NCI-H460 (cell line): ENCODE data around the gene FTCD. TPM values are rescaled to one million over a fixed set of nuclear protein-coding genes. Genes with fewer than 3 reads are reported as not detected.
"Not testable (repeated sequence)": the region's sequence is repeated elsewhere in the genome, so short reads cannot be mapped to it uniquely, and the experiment has no call there.

Experiments
- DNase-seq: peaks from one replicate; pipeline ENCODE4 v3.0.0-alpha.2; 2016; ENCODE audit warnings: low read depth; ENCODE audit errors: extremely low read depth
- total RNA-seq: library from RNA; depleted of rRNA; stranded (reverse); fragments of >200 nt; shearing (Covaris generic); gene quantifications from 2 replicates; pipeline ENCODE4 v1.2.3, GENCODE V29; 2014

Gene FTCD
- total RNA-seq, 1 experiment from 2014 or later: 0.22 TPM

DNA sequence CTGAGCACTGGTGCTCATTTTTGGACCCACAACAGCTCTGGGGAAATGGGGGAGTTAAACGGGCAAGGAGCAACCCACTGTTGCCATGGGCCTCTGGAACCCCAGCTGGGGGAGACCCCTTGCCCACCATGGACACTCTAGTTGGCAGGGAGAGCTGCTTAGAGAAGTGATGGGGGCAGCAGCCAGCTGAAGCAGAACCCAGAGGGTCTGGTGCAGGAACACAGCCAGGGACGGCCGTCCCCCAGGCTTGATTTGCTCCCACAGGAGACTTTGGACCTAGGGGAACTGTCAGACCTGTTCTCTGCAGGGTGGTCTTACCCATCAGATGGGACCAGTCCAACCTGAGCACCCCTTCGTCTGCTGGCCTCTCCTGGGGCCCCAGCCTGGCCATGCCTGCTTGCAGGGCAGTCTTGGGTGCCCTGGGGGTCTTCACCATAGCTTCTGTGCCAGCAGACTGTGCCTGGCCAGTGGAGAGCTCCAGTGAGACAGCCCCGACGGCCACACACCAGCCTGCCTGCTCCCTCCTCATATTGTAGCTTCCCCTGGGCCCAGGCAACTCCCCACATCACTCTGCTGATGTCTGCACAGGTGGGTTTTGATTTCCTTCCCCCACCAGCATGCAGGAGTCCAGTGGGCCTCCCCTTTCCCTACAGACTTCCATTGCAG, 17.6 kb upstream of the FTCD start:
- no peak for DNase-seq

DNA sequence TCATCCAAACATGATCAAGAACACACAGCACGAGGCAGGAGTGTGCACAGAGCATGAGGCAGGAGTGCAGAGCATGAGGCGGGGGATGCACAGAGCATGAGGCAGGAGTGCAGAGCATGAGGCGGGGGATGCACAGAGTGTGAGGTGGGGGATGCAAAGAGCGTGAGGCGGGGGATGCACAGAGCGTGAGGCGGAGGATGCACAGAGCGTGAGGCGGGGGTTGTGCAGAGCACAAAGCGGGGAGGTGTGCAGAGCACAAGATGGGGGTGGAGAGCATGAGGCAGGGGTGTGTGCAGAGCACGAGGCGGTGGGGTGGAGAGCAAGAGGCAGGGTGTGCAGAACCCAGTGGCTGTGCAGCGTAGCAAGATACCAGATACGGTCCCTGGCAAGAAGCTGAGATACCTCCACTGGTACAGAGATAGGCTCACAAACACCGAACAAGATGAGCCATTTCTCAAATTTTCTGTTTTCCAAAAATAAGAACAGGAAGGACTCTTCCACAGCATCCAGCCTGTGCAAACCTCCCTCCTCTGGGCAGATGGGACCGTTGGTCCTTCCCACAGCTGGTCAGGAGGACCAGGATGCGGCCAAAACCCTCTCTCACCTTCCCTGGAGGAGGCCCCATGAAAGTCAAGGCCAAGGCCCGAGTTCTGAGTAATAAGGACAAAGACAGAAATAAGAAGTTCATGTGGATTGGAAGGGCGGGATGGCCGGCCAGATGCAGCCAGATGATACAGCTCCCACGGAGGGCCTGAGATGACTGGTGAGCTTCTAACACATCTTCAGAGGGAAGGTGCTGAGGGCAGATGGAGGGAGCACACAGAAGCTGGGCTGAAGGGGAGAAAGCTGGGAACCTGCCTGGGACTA, 16.9 kb upstream of the FTCD start:
- no peak for DNase-seq

DNA sequence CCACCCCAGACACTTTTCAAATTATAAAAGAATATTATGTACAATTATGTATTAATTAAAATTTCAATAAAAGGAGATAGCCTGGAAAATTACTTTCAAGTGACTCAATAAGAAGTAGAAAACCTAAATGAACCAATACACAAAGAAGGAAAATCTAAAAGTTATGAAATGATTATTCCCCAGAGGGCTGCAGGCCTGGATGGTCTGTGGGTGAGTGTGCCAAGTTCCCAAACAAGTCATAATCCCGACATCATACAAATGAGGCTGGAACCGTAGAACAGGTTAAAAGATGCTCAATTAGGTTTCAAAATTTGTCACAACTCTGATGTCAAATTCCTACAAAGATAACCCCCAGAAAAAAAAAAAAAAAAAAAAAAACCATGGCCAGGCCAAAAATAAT, 16.2 kb upstream of the FTCD start:
- no peak for DNase-seq

DNA sequence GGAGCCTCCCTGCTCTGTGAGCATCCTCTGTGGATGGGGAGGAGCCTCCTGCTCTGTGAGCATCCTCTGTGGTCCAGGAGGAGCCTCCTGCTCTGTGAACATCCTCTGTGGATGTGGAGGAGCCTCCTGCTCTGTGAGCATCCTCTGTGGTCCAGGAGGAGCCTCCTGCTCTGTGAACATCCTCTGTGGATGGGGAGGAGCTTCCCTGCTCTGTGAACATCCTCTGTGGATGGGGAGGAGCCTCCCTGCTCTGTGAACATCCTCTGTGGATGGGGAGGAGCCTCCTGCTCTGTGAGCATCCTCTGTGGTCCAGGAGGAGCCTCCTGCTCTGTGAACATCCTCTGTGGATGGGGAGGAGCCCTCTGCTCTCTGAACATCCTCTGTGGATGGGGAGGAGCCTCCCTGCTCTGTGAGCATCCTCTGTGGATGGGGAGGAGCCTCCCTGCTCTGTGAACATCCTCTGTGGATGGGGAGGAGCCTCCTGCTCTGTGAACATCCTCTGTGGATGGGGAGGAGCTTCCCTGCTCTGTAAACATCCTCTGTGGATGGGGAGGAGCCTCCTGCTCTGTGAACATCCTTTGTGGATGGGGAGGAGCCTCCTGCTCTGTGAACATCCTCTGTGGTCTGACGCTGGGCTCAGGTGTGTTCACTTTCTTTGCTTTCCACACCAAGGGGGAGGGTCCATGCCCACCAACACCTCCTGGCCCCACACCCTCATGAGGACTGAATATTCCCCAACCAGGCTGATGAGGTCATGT, 15.2 kb upstream of the FTCD start:
- DNase-seq: not testable (repeated sequence)

DNA sequence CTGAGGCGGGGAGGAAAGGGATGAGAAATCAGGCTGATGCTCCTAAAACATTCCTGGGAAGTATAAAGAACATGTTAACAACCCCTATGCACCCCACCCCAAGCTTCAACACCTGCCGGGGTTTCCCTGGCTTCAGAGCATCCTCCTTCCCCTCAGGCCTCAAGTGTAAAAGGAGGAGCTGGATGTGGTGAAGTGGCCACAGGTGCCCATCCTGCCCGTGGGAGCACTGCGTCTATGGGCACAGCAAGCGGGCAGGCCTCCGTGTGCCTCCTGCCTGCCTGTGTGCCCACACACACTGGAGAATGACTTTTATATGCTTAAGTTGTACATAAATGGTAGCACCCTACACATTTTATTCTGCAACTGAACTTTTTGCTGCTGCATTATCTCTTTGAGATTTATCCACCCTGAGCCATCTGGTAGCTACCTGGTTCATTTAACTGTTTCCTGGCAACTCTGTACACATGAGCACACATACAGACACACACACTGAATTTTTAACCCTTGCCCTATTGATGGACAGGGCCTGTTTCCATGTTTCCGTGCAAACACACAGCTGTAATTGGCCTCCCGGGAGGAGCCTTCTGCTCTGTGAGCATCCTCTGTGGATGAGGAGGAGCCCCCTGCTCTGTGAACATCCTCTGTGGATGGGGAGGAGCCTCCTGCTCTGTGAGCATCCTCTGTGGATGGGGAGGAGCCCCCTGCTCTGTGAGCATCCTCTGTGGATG, 13.4 kb upstream of the FTCD start:
- DNase-seq: no peak

DNA sequence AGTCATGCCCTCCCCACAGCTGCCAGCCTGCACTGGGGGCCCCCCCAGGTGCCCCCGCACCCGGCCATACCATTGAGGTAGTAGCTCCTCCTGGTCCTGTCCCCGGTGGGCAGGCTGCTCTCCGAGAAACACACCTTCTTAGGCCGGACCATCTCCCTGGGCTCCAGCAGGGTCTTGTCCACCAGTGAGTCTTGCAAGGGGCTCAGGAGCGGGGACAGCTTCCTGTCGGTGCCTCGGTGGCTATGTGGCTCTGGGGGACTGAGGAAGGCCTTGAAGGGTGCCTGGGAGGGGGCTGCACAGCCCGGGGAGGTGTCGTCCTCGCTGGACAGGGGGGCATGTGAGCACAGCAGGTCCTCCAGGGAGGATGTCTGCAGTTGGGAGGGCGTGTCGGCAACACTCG, 12.9 kb upstream of the FTCD start:
- DNase-seq: no peak

DNA sequence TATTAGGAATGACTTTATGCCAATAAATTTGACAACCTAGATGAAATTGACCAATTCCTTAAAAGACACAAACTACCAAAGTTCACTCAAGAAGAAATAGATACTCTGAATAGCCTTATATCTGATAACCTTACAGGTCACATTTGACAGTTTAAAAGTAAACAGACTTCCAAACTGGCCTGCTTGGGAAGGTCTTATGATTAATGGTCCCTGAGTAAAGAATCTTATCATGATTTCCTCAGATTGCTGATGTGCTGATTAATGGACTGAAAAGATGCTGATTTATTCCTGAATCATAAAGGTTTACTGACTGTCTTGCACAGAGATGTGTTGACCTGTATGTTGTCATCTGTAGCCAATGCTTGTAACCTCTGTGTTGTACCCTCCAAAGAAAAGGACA, 9.7 kb upstream of the FTCD start:
- DNase-seq: no peak

DNA sequence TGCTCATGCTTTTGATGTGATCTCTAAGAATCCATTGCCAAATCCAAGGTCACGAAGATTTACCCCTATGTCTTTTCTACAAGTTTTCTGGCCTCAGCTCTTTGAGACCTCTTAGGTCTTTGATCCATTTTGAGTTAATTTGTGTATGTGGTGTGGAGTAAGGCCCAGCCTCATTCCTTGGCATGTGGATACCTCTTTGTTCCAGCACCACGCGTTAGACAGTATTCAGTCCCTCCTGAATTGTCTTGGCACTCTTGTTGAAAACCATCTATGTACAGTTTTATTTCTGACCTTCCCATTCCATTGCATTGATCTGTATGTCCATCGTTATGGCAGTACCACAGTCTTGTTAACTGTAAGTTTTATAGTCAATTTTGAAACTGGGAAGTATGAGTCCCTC, 8.0 kb upstream of the FTCD start:
- DNase-seq: no peak

DNA sequence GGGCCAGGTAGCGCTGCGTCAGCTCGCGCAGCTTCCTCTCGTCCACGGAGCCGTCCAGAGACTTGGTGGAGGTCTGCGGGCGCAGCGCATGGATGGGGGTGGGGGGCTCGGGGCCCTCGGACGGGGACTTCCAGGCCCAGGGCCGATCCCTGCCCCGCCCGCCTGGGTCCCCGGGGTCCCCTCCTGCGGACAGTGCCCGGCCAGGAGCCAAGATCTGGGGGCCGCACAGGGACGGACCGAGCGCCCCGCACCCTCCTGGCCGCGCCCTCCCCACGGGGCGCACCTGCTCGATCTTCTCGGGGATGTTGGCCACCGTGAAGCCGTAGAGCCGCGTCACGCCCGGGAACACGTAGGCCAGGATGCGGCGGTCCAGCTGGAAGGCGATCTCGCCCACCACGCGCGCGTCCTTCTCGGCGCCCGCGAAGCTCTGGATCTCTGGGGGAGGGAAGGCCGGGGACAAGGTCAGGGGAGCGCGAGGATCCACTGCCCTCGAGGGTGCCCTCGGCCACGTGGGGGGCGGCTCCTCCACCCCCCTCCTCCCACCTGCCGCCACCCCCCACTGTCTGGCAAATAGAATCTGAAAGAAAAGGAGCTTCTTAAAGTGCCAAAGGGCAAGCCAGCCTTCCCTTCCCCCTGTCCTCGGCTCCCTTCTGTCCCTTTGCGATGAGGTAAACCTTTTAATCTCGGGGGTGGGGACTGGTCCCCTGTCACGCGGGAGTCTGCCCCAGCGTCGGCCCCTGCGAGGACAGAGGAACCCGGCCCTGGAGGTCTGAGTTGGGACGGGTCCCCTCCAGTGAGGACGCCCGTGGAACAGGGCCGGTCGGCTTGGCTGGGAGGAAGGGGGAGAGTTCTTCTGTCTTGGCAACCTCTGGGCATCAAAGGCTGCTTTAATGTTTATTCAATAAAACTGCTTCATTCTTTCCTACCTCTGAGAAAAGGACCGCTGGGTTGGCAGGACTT, 6.5 kb upstream of the FTCD start:
- no peak for DNase-seq

DNA sequence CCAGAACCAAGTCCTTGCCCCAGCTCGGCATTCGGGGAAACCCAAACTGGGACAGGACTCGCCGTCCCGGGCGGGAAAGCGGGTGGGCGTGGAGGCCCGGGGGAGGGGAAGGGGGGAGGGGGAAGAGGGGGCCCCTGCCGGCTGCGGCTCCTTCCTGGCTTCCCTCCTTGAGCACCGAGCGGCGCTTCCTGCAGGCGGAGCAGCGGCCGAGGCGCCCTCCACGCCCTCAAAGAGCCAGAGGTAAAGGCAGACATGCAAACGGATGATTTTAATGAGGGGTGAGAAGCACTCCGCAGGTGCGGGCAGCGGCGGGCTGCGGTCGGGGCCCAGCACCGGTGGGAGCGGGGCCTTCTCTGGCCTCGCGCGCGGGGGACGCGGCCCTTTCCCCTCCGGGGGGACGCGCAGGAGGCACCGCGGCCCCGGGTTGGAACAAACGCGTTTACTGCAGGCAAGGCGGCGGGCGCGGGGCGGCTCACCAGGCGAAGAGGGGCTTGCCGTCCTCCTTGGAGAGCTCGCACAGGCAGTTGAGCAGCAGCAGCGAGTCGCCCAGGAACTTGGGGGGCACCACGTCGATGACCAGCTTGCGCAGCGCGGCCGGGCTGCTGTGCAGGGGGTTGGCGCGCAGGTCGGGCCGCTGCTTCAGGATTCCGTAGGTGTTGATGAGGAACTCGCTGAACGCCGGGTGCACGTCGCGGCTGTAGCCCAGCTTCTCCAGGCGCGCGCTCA, 5.7 kb upstream of the FTCD start:
- no peak for DNase-seq

DNA sequence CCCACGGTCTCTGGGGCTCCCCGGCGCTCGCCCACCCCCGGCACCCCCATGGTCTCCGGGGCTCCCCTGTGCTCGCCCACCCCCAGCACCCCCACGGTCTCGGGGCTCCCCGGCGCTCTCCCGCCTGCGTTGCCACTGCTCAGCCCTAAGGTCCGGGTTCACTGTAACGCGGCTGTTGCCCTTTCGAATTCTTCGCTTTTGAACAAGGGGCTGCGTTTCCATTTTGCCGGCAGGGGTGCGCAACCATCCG, 5.2 kb upstream of the FTCD start:
- no peak for DNase-seq

DNA sequence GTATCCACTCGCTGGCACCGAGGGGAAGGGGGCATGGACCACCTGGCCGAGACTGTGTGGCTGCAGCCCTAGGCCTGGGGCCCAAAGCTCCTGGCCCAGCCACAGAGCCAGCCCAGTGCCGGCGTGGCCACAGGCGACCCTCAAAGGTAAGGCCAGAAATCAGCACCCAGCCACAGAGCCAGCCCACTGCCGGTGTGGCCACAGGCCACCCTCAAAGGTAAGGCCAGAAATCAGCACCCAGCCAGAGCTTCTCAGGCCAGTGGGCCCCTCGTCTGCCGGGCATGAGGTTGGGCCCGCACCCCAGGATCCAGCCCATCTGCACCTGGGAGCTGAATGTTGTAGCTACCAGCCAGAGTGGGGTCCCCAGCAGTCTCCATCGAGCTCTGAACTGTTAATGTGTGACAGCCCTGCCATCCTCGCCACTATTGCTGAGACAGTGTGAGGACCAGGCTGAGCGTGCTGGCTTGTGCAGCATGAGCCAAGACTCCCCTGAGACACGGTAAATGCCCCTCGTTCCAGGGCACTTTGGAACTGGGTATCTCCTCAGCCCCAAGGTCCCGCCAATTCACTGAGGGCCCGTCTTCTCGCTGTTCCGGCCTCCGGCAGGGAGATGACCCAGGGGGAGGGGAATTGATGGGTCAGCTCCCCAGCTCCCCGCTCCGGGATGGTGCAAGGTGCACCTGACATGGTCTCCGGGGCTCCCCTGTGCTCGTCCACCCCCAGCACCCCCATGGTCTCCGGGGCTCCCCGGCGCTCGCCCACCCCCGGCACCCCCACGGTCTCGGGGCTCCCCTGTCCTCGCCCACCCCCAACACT, 4.7 kb upstream of the FTCD start:
- DNase-seq: no peak

DNA sequence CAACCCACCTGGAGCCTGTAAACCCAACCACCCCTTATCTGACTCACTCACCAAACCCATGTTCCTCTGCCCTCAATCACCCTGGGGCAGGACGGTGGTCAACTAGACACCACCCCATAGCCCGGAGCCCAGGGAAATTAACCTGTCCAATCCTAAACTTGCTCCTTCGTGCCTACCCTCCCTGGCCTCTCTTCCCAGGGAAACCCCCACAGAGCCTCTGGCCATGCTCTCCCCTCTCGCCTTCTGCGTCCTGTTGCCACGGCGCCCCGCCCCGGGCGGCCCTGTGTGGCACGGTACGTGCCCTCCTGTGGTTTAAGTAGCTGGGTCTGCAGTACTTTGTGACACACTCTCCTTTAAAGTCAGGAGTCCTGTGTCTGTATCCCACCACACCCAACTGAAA, 4.0 kb upstream of the FTCD start:
- no peak for DNase-seq

DNA sequence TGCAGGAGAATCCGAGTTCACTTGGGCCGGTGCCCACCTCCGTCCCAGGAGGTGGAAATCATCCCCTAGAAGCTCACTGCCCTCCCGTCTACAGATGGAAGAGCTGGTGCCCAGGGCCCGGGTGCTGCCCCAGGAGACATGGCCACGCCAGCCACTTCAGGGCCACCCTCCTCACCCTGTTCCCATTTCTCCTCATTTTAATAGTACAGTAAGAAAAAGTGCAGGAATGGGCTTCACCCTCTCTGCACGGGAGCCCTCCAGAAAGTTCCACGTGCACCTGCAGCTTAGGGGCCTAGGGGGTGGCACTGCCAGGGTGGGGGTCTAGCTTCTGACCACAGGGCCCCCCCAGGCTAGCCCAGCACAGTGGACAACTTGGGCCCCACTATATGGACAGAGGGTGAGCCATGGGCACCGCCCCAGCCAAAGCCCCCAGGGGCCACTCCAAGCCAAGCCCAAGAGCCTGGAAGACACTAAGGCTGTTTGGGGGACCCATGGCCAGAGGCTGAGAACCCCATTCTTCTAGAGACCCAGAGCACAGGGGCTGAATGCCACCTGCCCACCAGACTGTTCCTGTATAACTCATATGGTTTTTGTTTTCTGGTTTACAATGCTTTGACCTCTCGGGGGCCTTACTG, 3.4 kb upstream of the FTCD start:
- DNase-seq: no peak

DNA sequence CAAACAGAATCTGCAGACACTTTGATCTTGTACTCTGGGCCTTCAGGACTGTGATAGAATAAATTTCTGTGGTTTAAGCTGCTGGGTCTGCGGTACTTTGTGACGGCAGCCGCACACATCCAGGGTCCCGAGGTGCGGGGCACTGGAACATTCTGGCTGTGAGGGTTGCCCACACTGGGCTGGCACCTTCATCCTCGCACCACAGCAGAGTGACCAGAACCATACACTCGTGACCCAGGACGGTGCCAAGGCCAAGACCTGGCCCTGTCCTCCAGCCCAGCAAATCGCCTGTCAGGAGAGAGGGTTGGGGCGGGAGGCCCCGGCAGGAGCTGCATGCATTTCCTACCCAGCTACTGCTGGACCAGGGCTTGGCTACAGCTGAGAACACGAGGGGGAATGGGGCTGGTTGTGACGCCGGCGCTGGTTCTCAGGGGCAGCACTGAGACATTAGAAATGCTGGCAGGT, 2.6 kb upstream of the FTCD start:
- DNase-seq: no peak

DNA sequence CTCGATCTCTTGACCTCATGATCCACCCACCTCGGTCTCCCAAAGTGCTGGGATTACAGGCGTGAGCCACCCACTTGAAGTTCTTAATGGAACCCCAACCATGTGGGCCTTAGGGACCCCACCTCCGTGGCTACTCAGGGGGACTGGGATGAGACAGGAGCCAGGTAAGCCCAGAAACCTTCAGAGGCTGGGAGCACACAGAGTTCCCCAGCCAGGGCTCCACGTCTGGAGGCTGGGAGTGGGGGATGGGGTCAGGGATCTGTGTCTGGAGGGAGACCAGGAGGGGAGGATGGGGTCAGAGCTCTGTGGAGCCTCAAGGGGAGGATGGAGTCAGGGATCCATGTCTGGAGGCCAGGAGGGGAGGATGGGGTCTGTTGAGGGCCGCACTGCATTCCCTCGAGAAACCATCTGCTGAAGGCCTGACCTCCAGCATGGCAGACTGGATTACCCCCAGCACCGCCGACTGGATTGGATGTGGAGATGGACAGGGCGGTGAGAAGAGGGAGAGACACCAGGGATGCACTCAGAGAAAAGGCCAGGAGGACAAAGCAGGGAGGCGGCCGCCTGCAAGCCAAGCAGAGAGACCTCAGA, 2.1 kb upstream of the FTCD start:
- DNase-seq: no peak

DNA sequence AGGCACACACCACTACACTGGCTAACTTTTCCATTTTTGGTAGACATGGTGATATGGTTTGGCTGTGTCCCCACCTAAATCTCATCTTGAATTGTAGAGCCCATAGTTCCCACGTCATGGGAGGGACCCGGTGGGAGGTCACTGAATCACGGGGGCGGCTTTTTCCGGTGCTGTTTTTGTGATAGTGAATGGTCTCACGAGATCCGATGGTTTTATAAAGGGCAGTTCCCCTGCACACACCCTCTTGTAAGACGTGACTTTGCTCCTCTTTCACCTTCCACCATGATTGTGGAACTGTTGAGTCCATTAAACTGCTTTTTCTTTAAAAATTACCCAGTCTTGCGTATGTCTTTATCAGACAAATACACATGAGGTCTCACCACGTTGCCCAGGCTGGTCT, 1.3 kb upstream of the FTCD start:
- DNase-seq: no peak

DNA sequence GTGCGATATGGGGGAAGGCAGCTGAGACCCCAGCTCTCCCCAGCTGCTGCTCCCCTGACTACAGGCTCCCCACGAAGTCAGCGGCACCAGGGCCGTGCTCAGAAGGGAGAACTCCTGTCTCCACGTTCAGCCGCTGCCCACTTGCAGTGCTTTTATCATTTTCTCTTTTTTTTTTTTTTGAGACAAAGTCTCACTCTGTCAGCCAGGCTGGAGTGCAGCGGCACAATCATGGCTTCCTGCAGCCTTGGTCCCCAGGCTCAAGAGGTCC, 933 bp upstream of the FTCD start:
- DNase-seq: no peak
